Right ventricle myocardium superior (tissue), 1 donor: ENCODE data around the gene PADI1. TPM values are rescaled to one million over a fixed set of nuclear protein-coding genes. Genes with fewer than 3 reads are reported as not detected.

Experiments
- ATAC-seq: fragments of 200-7000 bp; cut with Tn5 transposase; one replicate; pipeline ENCODE4 v1.9.1; 2020; ENCODE audit warnings: mild to moderate bottlenecking; ENCODE audit not compliant: poor library complexity
- DNase-seq: peaks from one replicate; pipeline ENCODE4 v3.0.0-alpha.2; 2020
- intact Hi-C: fragments of 100-400 bp; cut with DNase I; formaldehyde crosslinking; loops from one replicate; pipeline ENCODE4 v1.11.2; 2022
- total RNA-seq: library from RNA; stranded (reverse); fragmentation: NEBNext Ultra II Directional; extraction: Animal tissue kit (Norgen Biotek cat#: 25700); gene quantifications from one replicate; pipeline ENCODE4 v1.2.1, GENCODE V29; 2021
- donor health status: DM: no; HTN: yes; CAD: no; lungs with severe emphysema.

The PADI1 gene
- total RNA-seq, 1 donor from 2014 or later, result not detected

GRCh38 chr1:17177651-17178050, 27.3 kb upstream of the PADI1 start:
- no peak for DNase-seq
- no peak for ATAC-seq
- intact Hi-C loops, result no loop called here

GRCh38 chr1:17181781-17182464, 23.0 kb upstream of the PADI1 start:
- intact Hi-C loops, result no loop called here
- DNase-seq (no peak), ATAC-seq (no peak)

- ATAC-seq, result no peak
- intact Hi-C loops, result no loop called here
Measured at GRCh38 chr1:17183388-17184160, 21.4 kb upstream of the PADI1 start.

GRCh38 chr1:17184161-17184665, 20.7 kb upstream of the PADI1 start:
- DNase-seq (no peak), ATAC-seq (no peak)
- intact Hi-C loops, result no loop called here

More at GRCh38 chr1:17183388-17184160, 21.4 kb upstream of the PADI1 start:
- no peak for DNase-seq

- DNase-seq, result no peak
- intact Hi-C loops, result no loop called here
- ATAC-seq, result no peak
Measured at GRCh38 chr1:17184822-17185484, 20.0 kb upstream of the PADI1 start.

GRCh38 chr1:17185485-17185860, 19.5 kb upstream of the PADI1 start:
- DNase-seq (no peak), ATAC-seq (no peak)
- intact Hi-C loops, result no loop called here

GRCh38 chr1:17186216-17186909, 18.6 kb upstream of the PADI1 start:
- ATAC-seq (no peak), DNase-seq (no peak)
- intact Hi-C loops, result no loop called here

GRCh38 chr1:17187051-17187450, 17.9 kb upstream of the PADI1 start:
- ATAC-seq (no peak), DNase-seq (no peak)
- intact Hi-C loops, result no loop called here

- ATAC-seq (no peak), DNase-seq (no peak)
- intact Hi-C loops, result no loop called here
Measured at GRCh38 chr1:17188217-17188616, 16.7 kb upstream of the PADI1 start.

- DNase-seq, result no peak
- intact Hi-C loops, result no loop called here
- ATAC-seq, result no peak
Measured at GRCh38 chr1:17188889-17189631, 15.9 kb upstream of the PADI1 start.

GRCh38 chr1:17189632-17189990, 15.3 kb upstream of the PADI1 start:
- DNase-seq, result no peak
- intact Hi-C loops, result no loop called here
- no peak for ATAC-seq

- intact Hi-C loops, result no loop called here
- DNase-seq (no peak), ATAC-seq (no peak)
Measured at GRCh38 chr1:17190010-17190995, 14.6 kb upstream of the PADI1 start.

GRCh38 chr1:17191990-17192242, 13.0 kb upstream of the PADI1 start:
- intact Hi-C loops, result no loop called here
- DNase-seq, result no peak
- no peak for ATAC-seq

GRCh38 chr1:17192394-17193221, 12.3 kb upstream of the PADI1 start:
- no peak for ATAC-seq
- intact Hi-C loops, result no loop called here
- no peak for DNase-seq

- ATAC-seq (no peak), DNase-seq (no peak)
- intact Hi-C loops, result no loop called here
Measured at GRCh38 chr1:17193222-17194132, 11.5 kb upstream of the PADI1 start.

GRCh38 chr1:17194133-17194475, 10.8 kb upstream of the PADI1 start:
- intact Hi-C loops, result no loop called here
- DNase-seq, result no peak
- ATAC-seq, result no peak
